Amniotic stem cell (primary cell): ENCODE results near the gene PLCB1.
"Not testable (repeated sequence)": the region's sequence is repeated elsewhere in the genome, so short reads cannot be mapped to it uniquely, and the experiment has no call there.

Experiments
- DNase-seq: peaks from one replicate; lab custom pipeline; 2025; lab: John Stamatoyannopoulos, UW

PLCB1 gene

GRCh38 chr20:8156235-8157079, 24.4 kb downstream of the PLCB1 start:
- DNase-seq, result peak; percentile 13

- not testable (repeated sequence) for DNase-seq
Measured at GRCh38 chr20:8159217-8159616, 27.2 kb downstream of the PLCB1 start.

- no peak for DNase-seq
Measured at GRCh38 chr20:8161264-8162071, 29.4 kb downstream of the PLCB1 start.

DNA sequence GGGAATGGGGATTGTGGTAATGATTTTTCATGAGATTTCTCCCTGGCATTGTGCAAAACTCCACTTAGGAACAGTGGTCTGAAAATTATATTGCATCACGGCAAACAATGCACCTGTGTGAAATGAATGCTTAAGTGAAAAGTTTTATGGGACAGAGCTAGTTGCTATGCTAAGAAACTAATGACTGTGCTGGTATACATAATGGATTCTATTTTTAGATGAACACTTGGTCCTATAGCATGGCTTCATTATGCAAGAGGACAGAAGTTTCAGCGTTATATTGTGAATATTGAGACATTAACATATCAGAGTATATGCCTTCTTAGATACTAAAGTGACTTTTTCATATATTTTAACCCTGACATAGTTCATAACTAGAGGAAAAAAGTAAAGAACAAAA, 30.5 kb downstream of the PLCB1 start:
- no peak for DNase-seq

DNA sequence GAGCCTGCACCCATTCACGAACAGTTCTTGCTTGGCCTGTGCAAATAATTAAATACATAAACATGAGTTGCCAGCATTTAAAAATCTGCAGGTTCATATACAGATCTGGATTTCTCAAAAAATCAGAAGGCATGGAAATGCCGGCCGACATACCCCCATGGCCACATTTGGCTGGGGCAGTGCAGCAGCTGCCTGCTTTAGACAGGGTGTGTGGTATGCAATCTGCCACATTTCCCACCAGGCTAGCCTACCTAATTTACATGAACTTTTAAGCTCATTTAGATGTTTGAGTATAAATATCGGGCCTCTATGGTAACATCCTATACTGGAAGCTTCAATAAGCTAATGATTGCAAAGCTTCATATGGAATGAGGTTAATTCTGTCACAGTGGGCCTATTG, 31.5 kb downstream of the PLCB1 start:
- DNase-seq, result no peak

- no peak for DNase-seq
Measured at GRCh38 chr20:8166730-8167129, 34.7 kb downstream of the PLCB1 start.

DNA sequence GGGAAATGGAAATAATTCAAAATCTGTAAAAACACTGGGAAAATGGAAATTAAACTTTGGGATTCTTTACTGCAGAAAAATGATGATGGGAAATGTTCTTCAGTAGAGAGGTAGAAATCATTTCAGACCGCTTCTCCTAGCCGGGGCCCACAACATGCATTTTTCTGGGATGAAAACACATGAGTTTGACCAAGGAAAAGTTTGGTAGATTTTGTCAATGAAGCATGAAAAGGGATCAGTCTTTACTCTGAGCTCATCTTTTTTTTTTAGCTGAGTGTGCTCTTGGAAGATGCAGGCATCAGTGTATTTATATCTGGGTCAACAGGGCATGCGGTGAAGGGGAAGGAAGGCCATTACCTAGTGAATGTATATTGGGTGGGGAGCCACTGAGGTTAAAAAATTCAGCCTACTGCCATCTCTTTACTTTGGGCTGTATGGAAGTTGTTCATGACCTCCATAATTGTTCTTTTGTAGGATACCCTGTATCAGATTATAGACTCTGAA, 36.8 kb downstream of the PLCB1 start:
- DNase-seq, result no peak

- no peak for DNase-seq
Measured at GRCh38 chr20:8170921-8171320, 38.9 kb downstream of the PLCB1 start.

DNA sequence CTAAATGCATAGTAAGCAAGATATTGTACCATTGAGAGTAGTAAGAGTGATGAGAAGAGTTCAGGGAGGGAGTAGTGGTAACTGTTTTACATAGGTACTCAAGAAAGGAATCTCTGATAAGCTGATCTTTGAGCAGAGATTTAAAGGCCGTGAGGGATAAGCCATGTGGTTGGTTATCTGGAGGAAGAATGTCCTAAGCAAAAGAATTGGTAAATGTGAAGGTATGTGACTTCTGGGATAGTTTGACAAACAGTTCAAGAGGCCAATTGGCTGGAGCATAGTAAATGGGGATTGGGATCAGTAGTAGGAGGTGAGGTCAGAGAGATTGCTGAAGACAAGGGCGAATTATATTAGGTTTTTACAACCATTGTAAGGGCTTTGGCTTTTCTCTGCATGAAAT, 40.1 kb downstream of the PLCB1 start:
- no peak for DNase-seq

DNA sequence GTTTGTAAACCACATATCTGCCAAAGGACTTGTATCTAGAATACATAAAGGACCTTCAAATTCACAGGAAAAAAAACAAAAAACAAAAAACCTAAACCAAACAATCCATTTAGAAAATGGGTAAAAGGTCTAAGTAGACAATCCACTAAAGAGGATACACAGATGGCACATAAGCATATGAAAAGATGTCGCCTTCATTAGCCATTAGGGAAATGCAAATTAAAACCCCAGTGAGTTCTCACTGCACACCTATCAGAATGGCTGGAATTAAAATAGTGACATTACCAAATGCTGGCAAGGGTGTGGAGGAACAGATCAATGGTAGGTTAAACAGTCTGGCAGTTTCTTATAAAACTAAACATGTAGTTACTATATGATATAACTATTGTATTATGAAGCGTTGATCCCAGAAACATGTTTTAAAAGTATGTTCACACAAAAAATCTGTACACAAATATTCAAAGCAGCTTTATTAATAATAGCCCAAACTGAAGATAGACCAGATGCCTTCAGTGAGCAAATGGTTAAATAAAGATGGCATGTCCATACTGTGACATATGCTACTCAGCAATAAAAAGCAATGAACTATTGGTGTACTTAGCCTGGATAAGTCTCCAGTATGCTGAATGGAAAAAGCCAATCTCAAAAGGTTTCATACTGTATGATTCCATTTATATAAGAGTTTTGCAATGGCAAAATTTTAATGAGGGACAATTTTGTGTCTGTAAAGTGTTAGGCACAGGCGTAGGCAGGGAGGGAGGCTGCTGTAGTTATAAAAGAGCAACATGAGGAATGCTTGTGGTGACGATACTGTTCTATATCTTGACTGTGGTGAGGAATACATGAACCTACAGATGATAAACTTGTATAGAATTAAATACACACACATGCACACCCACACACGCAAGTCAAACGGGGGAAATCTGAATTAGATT, 43.9 kb downstream of the PLCB1 start:
- no peak for DNase-seq

- DNase-seq, result no peak
Measured at GRCh38 chr20:8183526-8183925, 51.5 kb downstream of the PLCB1 start.

DNA sequence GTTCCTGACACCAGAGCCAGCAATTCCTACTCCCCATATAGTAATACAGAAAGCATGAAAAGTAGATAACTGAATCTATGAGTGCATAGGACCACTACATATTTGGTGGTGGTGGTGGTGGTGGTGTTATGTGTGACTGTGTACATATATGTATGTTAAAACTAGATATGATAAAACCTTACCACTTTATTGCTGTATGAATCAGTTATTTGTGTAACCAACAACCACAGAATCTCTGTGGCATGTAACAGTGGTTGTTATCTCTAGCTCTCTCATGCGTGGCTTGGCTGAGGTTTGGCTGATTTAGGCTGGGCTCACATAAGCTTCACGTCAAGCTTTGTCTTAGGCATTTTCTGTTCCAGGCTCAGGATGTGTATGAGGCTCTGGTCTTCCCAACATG, 55.7 kb downstream of the PLCB1 start:
- no peak for DNase-seq

- no peak for DNase-seq
Measured at GRCh38 chr20:8190043-8190880, 58.2 kb downstream of the PLCB1 start.

DNA sequence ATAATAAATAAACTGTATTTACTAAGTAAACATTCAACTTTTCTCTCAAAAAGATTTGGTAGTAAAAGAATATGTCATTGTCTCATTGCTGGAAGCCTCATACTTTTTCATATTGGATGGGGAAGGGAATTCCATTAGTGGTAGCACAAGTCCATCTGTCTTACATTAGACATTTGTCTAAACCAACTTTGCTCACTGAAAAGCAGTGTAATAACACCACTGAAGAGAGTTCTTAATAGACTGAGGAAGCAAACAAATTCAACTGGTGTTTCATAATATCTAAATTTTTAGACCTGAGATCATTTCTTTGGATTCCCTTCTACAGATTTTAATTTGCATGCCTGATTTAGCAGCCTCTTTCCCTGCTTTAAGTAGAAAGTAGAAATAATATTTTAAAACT, 62.7 kb downstream of the PLCB1 start:
- no peak for DNase-seq

GRCh38 chr20:8196096-8196495, 64.0 kb downstream of the PLCB1 start:
- no peak for DNase-seq

DNA sequence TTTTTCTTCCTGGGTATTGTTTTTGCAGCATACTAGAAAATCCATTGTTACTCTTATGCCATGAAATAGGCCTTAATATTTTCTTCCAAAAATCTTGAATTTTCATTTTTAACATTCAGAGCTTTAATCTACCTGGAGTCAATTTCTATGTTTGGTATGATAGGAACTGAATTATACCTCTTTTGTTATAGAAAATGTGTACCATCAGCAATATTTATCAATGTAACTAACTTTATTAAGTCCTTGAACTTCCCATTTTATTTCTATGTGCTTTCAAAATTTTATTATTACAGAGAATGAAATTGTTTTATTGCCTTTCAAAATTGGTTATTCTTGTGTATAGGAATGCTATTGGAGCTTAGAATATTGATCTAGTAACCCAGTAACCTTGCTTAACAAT, 68.2 kb downstream of the PLCB1 start:
- DNase-seq, result no peak

DNA sequence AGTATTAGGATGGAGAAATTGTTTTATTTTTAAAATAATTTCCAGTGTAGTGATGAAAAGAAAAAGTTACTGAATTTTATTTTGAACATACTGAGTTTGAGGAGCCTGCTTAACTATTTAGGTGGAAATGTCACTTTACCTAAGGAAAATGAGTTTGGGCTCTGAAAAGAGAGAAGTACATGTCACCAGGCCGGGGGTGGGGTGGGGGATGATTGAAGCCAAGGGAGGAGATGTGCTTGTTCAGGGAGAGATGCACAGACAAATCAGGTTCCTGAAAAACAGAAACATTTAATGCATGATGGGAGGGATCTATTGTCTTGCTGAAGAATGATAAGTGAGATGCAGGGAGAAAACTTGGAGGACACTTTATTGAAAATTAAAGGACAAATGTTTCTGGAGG, 71.3 kb downstream of the PLCB1 start:
- DNase-seq, result no peak

GRCh38 chr20:8205996-8206395, 73.9 kb downstream of the PLCB1 start:
- DNase-seq, result no peak

DNA sequence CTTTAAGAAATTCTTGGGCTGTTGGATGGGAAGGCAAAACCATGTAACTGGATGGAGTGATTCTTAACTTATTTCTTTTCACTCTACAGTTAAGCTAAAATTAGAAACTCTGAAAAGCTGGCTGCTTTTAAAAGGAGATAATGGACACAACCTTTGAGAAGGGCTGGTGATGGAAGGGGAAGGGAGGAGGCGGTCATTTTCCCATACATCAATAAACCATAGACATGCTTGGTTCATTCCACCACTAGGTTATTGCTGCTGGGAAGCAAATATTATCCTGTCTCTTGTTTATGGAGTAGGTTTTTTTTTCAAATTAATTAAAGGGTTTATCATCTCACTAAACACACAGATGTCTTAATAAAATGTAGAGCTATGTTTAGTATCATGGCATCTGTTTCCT, 76.2 kb downstream of the PLCB1 start:
- no peak for DNase-seq

DNA sequence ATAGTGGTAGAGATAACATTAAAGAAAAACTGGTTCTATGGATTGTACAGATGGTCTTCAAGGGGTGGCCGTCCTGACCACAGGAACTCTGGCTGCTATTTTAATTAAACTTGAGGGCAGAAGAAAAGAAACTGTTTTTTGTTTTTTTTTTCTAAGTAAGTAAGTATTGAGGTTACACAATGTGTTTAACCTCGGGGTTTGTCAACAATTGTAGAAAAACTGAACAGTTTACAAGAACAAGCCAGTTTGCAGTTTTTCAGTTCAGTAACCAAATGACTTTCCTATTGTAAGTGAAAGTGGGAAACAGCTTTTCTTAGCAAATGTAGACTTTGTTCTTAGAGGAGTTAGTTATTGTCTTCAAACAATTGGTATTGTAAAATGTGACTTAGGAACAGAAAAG, 77.0 kb downstream of the PLCB1 start:
- DNase-seq, result no peak

GRCh38 chr20:8210749-8211148, 78.7 kb downstream of the PLCB1 start:
- no peak for DNase-seq
